Renal cortical epithelial cell (primary cell): ENCODE data around the gene UGT2B28. TPM values are rescaled to one million over a fixed set of nuclear protein-coding genes. Genes with fewer than 3 reads are reported as not detected.
A peak's percentile ranks its signal among the peaks of the same experiment; 100 is the strongest.

ENCODE experiments used
- DNase-seq: peaks from one replicate; pipeline ENCODE4 v3.0.0-alpha.2; 2011; ENCODE audit warnings: low read depth
- total RNA-seq: library from RNA; depleted of rRNA; stranded (reverse); fragments of >200 nt; gene quantifications from 2 replicates; pipeline ENCODE4 v1.2.3, GENCODE V29; 2014

The UGT2B28 gene
- total RNA-seq, 1 donor from 2014 or later: not detected

DNA sequence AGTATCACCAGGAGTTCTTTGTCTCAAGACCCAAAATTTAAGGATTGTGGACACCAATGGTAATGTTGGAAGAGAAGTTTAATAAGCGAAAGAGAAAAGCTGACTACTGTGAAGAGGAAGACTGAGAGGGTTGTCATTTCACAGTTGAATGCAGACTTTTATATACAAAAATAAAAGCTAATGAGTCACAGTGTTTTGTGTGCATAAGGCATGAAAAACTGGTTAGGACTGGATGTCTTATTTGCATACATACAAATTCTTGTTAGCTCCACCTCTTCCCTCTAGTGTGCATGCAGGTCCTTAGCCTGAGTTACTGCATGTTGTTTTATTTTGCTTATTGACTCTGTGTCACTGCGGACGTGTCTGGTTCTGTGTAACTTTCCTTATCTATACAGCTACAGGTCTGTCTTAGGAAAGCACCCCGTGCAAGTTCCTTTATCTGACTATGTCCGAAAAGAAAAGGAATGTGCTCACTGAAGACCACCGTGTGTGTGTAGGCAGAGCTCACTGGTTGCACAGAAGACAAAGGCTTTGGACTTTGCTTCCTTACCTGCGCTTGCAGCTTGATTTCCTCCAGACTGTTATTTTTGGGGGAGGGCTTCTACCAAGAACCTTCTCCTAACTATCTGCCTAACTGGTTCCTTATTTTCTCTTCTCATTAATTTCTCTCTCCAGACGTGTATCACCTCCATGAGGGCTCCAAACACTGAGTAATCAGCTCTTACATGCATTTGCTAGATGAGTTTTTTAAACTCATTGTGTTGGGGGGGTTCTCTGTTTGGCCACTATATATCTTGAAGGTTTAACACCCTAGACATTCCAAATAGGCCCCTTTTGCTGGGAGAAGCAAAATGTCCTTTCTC is 63.5 kb downstream of the UGT2B28 start:
- peak; percentile 50 for DNase-seq

Other genes with a start within 250 kb of the UGT2B28 start
- gene UGT2B7, start 184.0 kb upstream of the UGT2B28 start, total RNA-seq: 137 and 190 TPM in 2 replicates
- gene UGT2B11, start 65.7 kb upstream of the UGT2B28 start, total RNA-seq: not detected in 2 replicates
- 0.15 and 0.69 TPM in 2 replicates for gene UGT2B4, start 215.4 kb downstream of the UGT2B28 start, total RNA-seq